Measurements from ENCODE around the gene UNC5CL. TPM values are rescaled to one million over a fixed set of nuclear protein-coding genes. Genes with fewer than 3 reads are reported as not detected.
"Not testable (repeated sequence)": the region's sequence is repeated elsewhere in the genome, so short reads cannot be mapped to it uniquely, and the experiment has no call there.

UNC5CL gene
- total and polyA plus RNA-seq, 8 donors: 2.3 to 84.8 (median 13.1) TPM

GRCh38 chr6:41006217-41006616 is 32.8 kb downstream of the UNC5CL start:
- TF ChIP-seq CTCF (IDR thresholded peaks at IDR 0.05): peak in 5 of 7 experiments; percentile 30 to 83 (median 73)
- 6 to 24% (median 12%) methylated on average over 7 of the region's 7 CpGs for WGBS, 5 donors
- H3K36me3 ChIP-seq; H3K27ac ChIP-seq; H3K4me3 ChIP-seq; H3K4me1 ChIP-seq; intact Hi-C loops (cut with DNase I; ENCODE audit: low total_unique reads); H3K9me3 ChIP-seq; H3K27me3 ChIP-seq: not testable (repeated sequence)
- peak; percentile 71 to 80 for DNase-seq

GRCh38 chr6:41002168-41002567 is 36.9 kb downstream of the UNC5CL start:
- TF ChIP-seq EP300 (IDR thresholded peaks at IDR 0.05) (no peak), POLR2A (IDR thresholded peaks at IDR 0.05) (no peak), CTCF (IDR thresholded peaks at IDR 0.05) (no peak), POLR2AphosphoS5 (IDR thresholded peaks at IDR 0.05) (no peak)
- Histone ChIP-seq H3K4me3 (no peak overlapping the region), H3K4me1 (peaks cover 11 to 34% (median 24%) of the 10 kb centered on the region in 4 donors), H3K9me3 (no peaks in the 10 kb centered on the region), H3K27me3 (no peaks in the 10 kb centered on the region), H3K27ac (no peak overlapping the region), H3K36me3 (no peaks in the 10 kb centered on the region)
- DNase-seq: no peak
- intact Hi-C loops (cut with DNase I; ENCODE audit: low total_unique reads): no loop called here
- 75 to 90% (median 85%) methylated on average over 3 of the region's 3 CpGs for WGBS, 5 donors

GRCh38 chr6:41000248-41000647 is 38.8 kb downstream of the UNC5CL start:
- intact Hi-C loops (cut with DNase I; ENCODE audit: low total_unique reads): no loop called here
- 53 to 61% (median 57%) methylated on average over 4 of the region's 4 CpGs for WGBS, 5 donors
- Histone ChIP-seq H3K27me3 (no peaks in the 10 kb centered on the region), H3K4me1 (peaks cover 23 to 47% (median 39%) of the 10 kb centered on the region in 4 donors), H3K4me3 (no peak overlapping the region), H3K27ac (peak overlapping the region in 4 of 5 donors; percentile 1 to 85 (median 84)), H3K9me3 (no peaks in the 10 kb centered on the region), H3K36me3 (no peaks in the 10 kb centered on the region)
- TF ChIP-seq POLR2A (IDR thresholded peaks at IDR 0.05): no peak
- TF ChIP-seq CTCF (IDR thresholded peaks at IDR 0.05): no peak
- TF ChIP-seq EP300 (IDR thresholded peaks at IDR 0.05): no peak
- no peak for TF ChIP-seq POLR2AphosphoS5 (IDR thresholded peaks at IDR 0.05)
- peak in 1 of 2 donors; percentile 35 for DNase-seq

- TF ChIP-seq POLR2AphosphoS5 (IDR thresholded peaks at IDR 0.05): peak in 2 of 3 donors; percentile 9 to 17
- TF ChIP-seq EP300 (IDR thresholded peaks at IDR 0.05): no peak
- no peak for TF ChIP-seq POLR2A (IDR thresholded peaks at IDR 0.05)
- peak in 4 of 7 experiments; percentile 13 to 46 (median 20) for TF ChIP-seq CTCF (IDR thresholded peaks at IDR 0.05)
- 15 to 24% (median 21%) methylated on average over 3 of the region's 3 CpGs for WGBS, 5 donors
- H3K4me1 ChIP-seq: peaks cover 23 to 47% (median 39%) of the 10 kb centered on the region in 4 donors
Observed at GRCh38 chr6:40999569-40999968, 39.5 kb downstream of the UNC5CL start.

More at GRCh38 chr6:40999569-40999968, 39.5 kb downstream of the UNC5CL start:
- H3K27me3 ChIP-seq: no peaks in the 10 kb centered on the region
- no peaks in the 10 kb centered on the region for H3K9me3 ChIP-seq
- H3K4me3 ChIP-seq: no peak overlapping the region
- no peaks in the 10 kb centered on the region for H3K36me3 ChIP-seq
- peak; percentile 69 to 79 for DNase-seq
- intact Hi-C loops (cut with DNase I; ENCODE audit: low total_unique reads): no loop called here
- H3K27ac ChIP-seq: peak overlapping the region; percentile 1 to 85 (median 82)
